ENCODE results near the gene PRPH2.
A peak's percentile ranks its signal among the peaks of the same experiment; 100 is the strongest.

The PRPH2 gene, protein sequence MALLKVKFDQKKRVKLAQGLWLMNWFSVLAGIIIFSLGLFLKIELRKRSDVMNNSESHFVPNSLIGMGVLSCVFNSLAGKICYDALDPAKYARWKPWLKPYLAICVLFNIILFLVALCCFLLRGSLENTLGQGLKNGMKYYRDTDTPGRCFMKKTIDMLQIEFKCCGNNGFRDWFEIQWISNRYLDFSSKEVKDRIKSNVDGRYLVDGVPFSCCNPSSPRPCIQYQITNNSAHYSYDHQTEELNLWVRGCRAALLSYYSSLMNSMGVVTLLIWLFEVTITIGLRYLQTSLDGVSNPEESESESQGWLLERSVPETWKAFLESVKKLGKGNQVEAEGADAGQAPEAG

DNA sequence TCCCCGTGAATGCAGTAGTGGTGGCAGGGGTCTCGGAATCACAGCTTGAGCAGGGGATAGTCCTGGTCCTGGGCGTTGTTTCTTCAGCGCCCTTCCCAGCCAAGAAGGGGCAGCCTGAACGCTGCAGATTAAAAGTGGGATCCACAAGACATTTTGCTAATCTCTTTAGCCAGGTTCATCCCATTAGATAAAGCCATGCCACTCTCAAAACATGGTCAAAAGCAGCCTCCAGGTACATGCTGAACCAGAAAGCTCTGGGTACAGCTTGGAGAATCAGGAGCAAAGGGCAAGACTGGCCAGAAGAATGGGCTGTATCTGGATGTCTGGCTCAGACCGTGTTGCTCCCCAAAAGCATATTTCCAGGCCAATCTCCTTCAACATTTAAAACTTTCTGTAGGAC is at the start of gene PRPH2:
Gene PRPH2, minus strand, starts transcription at position 101 of the 400 bp plus-strand sequence. CDS start 263 bp downstream, outside the sequence.
- DNase-seq (ENCODE audit: low spot score), result no peak

DNA sequence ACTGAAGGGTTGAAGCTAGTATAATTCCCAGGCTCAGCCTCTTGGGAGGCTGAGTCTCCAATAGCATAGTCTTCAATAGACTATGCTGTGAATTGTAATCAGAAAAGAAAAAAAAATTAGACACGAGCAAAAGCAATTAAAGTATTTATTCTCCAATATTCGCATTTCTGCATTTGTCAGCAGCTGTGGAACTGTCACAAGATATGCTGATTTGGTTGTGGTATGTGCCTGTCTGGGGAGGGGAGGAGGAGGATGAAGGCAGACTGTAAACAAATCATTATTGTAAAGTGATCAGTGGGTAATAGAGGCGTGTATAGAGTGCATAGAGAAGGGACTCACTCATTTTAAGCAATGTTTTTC is 49.3 kb upstream of the PRPH2 start:
- no peak for DNase-seq (ENCODE audit: low spot score)

DNA sequence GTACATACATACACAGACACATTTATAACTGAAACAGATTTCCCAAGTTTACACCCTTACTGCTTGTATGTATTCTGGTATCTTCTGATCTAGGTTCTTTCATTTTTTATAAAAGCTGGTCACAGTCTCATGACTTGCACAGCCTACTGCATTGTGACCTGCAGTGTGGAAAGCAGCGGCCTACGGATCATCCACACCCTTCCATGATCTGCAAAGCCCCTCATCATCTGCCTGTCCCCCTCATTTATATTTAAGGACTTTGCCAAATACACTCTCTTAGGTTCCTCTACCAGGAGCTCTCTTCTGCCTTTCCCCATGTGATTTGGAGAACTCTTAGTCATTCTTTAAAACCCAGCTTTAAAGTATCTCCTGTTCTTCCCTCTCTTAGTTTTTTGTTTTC is 47.4 kb upstream of the PRPH2 start:
- DNase-seq (ENCODE audit: low spot score), result no peak

DNA sequence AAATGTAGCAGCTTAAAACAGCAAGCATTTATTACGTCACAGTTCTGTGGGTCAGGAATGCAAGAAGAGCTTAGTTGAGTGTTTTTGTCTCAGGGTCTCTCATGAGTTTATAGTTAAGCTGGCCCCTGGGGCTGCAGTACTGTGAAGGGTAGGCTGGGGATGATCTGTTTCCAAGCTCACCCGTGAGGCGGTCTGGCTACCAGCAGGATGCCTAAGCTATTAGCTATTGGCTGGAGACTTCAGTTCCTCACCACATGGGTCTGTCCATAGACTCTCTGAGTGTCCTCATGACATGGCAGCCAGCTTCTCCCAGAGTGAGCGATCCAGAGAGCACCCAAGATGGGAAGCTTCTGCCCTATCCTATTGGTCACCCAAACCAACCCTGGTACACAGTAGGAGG is 46.7 kb upstream of the PRPH2 start:
- no peak for DNase-seq (ENCODE audit: low spot score)

DNA sequence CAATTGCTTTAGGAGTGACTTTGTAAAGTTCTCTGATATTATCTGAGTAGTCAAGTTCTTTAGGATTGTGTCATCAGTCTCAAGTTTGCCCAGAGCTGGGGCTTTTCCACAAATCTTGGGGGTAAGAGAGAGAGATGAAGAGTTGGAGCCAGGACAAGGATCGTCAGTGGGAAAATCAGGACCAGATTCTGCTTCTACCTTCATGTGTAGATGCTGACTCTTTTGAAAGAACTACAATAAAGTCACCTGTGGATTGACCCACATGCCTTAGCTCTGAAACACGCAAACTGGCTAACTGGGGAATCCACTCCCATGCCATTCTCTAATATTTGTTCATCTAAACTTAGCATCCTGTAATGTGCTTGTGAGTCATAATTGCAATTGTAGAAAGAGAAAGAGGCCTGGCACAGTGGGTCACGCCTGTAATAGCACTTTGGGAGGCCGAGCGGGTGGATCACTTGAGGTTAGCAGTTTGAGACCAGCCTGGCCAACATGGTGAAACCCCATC is 43.8 kb upstream of the PRPH2 start:
- no peak for DNase-seq (ENCODE audit: low spot score)

GRCh38 chr6:42764911-42765648 is 42.7 kb upstream of the PRPH2 start:
- no peak for DNase-seq (ENCODE audit: low spot score)

DNA sequence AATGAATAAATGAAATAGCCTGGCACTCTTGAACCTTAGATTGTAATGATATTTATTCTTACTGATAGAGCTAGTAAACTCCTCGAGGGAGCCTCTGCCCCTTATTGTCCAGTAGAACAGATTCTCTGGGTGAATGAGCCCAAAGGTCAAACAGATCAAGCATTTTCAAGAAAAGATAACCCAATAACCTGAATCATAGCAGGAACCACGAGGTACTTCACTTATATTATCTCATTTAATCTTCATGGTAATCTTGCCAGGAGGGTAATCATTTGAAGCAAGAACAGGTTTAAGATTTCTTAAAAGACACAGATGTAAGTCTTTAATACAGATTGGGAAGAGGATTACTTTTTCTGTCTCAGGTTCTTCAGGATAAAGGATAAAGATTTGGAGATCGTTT is 40.6 kb upstream of the PRPH2 start:
- DNase-seq (ENCODE audit: low spot score), result no peak

DNA sequence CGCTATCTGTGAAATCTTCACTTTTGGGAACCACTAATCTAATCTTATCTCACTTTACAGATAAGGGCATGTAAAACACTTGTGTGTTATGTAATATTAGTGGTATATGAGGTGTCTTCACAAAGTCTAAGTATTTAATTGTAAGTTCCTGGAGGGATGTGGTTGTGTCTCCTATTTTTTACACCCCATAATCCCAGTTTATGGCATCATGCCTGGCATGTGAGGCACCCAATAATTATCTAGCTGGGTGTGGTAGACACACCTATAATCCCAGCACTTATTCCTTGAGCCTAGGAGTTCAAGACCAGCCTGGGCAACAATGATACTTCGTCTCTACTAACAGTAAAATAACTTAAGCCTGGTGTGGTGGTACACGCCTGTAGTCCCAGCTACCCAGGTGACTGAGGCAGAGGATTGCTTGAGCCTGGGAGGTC is 40.0 kb upstream of the PRPH2 start:
- no peak for DNase-seq (ENCODE audit: low spot score)

DNA sequence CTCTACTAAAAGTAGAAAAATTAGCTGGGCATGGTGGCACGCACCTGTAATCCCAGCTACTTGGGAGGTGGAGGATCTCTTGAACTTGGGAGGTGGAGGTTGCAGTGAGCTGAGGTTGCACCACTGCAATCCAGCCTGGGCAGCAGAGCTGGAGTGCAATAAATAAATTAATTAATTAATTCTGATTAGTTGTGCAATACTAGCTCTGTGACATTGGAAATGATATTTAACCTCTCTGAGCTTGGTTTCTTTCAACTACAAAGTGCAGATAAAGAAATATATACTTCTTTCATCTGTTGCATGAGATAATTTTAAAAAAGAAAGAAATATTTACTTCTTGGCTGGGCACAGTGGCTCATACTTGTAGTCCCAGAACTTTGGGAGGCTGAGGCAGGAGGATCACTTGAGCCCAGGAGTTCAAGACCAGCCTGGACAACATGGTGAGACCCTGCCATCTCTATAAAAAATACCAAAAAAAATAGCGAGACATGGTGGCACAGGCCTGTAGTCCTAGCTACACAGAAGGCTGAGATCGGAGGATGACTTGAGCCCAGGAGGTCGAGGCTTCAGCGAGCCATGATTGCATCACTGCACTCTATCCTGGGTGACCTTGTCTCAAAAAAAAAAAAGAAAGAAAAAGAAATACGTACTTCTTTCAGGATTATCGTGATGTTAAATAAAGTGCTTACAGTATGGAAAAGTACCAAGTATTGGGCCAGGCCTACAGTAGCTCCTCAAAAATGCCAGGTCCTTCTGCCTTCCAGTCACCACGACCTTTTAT is 39.1 kb upstream of the PRPH2 start:
- DNase-seq (ENCODE audit: low spot score), result no peak

- DNase-seq (ENCODE audit: low spot score), result no peak
These were observed 36.5 kb upstream of the PRPH2 start for GRCh38 chr6:42758756-42759430.

DNA sequence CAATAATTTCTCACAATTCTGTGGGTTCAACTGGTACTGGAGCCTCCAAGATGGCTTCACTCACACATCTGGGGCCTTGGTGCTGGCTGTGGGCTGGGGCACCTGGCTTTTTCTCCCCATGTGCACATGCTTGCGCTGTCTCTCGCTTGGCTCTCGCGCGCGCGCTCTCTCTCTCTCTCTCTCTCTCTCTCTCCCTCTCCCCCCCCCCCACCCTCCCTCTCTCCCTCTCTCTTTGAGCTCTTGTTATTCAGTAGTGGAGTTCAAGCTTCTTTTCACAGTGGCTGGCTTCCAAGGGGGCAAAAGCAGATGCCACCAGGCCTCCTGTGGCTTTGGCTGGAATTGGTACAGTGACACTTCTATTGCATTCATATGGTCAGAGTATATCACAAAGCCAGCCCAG is 34.3 kb upstream of the PRPH2 start:
- no peak for DNase-seq (ENCODE audit: low spot score)

DNA sequence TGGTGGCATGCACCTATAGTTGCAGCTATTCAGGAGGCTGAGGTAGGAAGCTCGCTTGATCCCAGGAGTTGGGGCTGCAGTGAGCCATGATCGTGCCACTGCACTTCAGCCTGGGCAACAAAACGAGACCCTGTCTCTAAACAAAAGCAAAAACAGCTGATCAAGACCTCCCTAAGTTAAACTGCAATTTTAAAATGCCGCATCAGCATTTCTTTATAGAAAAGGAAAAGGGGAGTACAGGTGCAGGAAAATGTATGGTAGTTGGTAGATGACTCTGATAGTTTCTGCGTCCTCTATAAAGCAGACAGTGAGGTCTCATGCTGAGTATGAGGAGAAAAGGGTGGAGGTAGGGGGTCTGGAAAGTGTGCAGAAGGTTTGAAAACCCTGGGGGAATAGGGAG is 32.4 kb upstream of the PRPH2 start:
- DNase-seq (ENCODE audit: low spot score), result no peak

DNA sequence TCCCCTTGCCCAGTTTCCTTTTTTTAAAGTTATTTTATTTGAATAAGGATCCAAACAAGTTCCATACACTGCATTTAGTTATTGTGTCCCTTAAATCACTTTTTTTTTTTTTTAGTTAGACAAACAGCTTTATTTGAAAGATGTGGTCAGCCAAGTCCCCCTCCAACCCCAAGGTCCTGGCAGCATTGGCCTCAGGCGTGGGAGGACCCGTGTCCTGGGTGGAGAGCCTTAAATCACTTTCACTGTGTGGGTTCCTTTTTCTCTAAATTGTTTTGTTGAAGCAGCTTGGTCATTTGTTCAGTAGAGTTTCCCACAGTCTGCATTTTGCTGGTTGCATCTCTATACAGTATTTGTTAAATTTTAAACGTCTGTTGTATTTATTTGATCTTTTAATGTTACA is 28.7 kb upstream of the PRPH2 start:
- DNase-seq (ENCODE audit: low spot score), result no peak

DNA sequence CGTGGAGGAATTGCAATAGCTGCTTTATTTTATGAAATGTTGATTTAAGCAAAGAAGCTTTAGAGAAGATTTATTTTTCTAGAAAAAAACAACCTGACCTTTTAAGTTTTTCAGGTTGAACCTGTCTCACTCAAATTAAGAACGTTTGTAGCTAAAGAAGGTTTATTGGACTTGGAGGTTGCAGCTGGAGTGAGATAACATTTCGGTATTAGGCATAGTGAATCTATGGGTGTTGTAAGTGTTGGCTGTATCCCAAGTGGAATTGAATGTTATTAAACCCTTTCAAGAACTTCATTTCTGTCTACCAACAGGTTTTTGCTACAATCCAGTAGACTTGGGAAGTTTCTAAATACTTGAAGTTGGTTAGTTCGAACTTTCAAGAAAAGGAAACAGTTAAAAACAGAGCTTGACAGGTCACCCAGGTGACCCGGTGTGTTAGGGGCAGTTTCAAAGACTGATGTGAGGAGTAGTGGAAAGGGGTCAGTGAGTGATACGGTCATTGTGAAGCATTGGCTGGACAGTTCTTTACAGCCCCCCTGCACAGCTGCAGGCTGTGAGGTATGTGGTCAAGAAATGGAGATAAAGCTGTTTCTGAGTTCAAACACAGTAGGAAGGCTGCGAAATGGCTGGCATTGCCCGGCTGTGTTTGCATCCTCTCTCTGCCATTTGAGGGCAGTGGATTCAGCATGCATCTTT is 26.0 kb upstream of the PRPH2 start:
- peak; percentile 24 for DNase-seq (ENCODE audit: low spot score)

DNA sequence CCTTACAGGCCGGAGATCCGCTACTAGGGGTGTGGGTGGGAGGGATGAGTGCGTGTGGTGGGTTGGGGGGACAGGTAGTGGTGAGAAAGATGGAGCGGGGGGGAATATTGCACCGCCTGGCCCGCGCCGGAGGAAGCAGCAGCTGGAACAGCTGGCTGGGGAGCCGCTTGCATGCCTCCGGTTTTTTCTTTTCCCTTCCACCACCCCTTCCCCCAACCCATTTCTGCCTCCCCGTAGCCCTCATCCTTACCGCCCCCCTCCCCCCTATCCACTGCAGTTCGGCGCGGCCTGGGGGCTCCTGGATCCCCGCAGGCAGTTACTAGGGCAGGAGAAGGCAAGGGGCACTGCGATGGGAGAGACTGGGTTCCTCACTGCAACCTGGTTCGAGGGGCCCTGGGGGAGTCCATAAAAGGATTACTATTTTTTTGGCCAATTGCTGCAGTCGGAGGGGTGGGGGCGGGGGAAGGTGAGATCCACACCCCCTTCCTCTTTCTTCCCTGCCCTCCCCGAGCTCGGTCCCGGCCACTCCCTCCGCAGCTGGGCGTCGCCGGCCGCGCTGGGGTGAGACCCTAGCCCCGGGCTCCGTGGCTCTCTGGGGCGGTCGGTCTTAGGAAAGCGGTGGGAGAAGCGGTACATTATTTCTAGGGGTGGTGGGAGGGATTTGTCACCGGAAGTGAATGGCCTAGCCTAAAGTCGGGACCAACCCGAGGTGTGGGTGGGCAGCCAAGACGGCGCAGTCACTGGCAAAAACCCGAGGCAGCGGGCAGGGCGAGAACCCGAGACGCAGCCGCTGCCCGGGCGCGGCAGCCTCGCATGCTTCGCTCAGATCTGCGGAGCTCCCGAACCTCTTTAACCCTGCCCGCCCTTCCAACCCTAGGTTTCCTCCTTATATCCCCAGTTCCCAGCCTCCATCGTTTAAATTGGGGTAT is 24.3 kb upstream of the PRPH2 start:
- peak; percentile 62 for DNase-seq (ENCODE audit: low spot score)

DNA sequence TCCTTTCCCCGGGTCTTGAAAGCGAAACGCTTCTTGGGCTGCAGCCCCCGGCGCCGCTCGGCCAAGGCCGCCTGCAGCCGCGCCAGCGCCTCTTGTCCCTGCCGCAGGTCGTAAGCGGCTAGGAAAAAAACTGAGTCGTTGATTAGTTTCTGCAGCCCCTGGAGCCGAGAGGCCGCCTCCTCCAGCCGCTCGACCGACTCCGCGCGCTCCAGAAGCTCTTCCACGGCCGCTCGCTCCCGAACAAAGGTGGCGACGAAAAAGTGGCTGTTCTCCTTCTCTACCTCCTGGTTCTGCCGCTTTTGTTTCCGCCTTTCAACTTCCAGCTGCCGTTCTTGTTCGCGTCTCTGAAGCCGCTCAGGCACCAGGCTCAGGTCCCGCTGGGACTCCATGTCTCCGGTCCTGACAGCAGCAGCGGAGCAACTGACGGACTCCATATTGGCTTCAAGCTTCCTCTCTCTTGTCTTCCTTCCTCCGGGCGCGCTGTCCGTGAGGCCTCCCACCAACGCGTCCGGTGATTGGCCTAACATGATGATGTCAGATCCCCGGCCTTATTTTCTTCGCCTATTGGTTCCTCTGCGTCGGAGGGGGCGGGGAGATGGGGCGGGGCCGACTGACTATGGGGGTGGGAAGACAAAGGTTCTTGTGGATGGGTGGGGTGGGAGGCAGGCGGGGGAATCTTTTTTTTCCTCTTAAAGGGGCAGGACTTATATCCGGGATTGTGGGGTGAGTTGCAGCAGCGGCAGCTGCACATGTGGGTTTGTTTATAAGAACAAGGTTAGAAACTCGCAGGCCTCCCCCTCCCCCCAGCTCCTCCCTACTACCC is 23.5 kb upstream of the PRPH2 start, which contains the start of gene TBCC:
Gene TBCC, minus strand, starts transcription at position 464 of the 823 bp plus-strand sequence. Its CDS starts 30 bp downstream, at position 434.
- DNase-seq (ENCODE audit: low spot score), result peak; percentile 97

DNA sequence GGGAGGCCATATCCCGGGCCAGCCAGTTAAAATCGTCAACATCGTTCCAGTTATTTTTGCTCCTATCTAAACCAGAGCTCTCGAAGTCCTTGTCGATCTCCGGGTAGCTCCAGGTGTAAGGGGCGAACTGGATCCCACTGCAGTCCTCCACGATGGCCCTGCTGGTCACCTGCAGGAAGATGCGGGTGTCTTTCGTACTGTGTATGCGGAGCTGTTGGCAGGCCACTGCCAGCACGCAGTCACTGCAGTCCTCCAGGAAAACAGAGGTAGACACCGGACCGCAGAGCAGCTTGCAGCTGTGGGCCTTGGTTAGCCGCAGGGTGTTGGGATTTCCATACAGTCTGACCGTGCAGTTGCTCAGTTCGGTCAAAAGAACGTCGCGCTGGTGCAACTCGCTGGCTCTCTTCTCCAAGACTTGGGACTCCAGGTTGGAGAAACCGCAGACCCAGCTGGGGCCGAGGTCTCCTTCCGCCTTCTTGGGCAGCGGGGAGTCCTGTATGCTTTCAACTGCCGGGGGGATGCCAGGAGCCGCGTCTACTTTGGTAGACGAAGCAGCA is 22.8 kb upstream of the PRPH2 start:
- DNase-seq (ENCODE audit: low spot score), result peak; percentile 42

- no peak for DNase-seq (ENCODE audit: low spot score)
These were observed 22.0 kb upstream of the PRPH2 start for GRCh38 chr6:42744351-42744893.

All from hematopoietic multipotent progenitor cell treated with erythropoietin and hydrocortisone succinate and interleukin-3 and kit ligand, for 17 days (in vitro differentiated cells).